ENCODE data around the gene GGA2.
"Not testable (repeated sequence)": the region's sequence is repeated elsewhere in the genome, so short reads cannot be mapped to it uniquely, and the experiment has no call there.

The GGA2 gene

DNA sequence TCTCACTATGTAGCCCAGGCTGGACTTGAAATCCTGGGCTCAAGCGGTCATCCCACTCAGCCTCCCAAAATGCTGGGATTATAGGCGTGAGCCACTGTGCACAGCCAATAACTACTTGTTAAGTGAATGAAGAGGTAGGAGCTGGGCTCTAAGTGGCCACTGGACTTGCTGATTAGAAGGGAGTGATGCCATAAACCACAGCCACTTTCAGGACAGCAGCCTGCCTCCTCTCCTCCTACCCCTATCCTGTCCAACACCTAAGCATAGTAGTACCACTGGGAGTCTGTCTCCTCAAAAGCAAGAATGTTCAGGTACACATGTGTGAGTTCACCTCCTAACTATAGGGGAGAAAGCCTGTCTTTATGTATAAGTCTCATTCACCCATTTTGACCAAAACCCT is 45.1 kb downstream of the GGA2 start:
- DNase-seq = no peak

DNA sequence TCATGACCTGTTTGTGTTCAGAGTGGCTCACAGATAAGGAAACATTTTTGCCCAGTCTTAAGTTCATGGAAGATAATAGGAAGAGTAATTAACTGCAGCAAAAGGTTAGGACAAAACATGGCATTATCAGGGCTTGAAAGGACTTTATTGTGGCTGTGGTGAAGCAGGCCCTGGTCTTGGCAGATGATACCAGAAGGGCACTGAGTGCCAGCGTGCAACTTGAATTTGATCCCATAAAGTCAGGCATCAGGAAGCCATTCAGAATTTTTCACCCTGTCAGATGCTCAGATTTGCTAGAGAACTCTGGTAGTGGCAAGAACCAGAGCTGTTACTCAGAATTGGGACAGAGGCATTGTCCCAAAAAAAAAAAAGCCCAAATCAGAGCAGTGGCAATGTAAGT is 46.1 kb downstream of the GGA2 start:
- DNase-seq = no peak

DNA sequence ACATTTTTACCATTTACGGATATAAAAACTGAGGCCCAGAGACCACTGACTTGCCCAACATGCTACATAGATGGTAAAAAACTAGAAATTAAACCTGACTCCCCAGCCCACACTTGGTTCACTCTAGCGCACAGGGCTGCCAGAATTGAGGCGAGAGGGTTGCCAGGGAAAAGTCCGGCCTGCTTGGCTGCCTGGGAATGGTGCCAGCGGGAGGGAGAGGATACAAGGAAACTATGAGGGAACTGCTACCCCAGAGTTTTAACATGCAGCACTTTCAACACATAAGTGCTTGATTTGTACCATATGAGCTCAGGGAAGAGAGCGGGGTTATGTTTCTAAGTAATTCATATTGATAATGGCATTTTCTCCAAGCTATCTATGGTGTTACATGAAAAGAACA is 47.3 kb downstream of the GGA2 start:
- DNase-seq = not testable (repeated sequence)

DNA sequence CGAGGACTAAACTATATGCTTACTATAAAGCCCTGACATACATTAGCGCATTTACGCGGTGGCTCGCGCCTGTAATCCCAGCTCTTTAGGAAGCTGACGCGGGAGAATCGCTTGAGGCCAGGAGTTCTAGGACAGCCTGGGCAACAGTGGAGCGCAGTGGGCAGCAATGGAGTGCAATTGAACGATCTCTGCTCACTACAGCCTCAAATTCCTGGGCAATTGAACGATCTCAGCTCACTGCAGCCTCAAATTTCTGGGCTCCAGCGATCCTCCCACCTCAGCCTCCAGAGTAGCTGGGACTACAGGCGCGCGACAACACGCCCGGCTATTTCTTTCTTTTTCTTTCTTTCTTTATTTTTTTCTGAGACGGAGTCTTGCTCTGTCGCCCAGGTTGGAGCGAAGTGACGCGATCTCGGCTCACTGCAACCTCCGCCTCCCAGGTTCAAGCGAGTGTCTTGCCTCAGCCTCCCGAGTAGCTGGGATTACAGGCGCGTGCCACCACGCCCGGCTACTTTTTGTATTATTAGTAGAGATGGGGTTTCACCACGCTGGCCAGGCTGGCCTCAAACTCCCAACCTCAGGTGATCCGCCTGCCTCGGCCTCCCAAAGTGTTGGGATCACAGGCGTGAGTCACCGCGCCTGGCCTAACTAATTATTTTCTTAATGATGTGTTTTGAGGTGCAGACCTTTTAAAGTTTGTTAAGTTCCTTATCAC is 56.8 kb downstream of the GGA2 start:
- no peak for DNase-seq

DNA sequence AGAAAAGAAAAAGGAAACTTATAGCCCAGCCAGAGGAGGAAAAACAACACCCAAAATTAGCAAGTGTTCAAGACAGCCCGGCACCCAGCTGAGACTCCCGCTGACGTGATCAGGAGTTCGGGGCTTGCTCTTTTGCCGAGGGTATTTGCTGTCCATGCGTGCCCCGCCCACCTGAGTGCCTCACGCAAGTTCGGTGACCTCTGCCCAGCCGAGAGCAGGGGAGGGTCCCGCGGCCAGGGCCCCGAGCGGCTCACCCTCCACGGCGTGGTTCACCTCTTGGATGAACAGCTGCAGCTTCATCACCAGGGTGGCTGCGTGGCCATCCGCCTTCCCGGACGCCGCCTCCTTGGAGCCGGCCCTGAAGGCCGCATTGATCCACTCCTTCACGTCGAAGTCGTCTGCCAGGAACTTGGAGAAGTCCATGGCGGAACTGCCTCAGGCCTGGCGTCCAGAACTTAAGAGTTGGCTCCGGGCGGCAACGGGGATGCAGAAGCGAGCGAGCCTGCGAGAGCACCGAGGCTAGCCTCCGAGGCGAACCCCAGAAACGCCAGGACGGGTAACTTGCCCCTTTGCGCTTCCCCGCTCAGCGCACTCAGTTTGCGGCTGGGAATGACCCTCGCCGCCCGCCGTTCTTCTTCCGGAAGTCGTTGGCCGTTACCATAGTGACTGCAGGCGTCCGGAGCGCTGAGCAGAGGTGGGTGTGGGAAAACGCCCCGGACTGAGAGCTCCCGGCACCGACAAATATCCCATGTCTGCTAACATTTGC is 57.5 kb downstream of the GGA2 start, which contains the start of gene COG7:
COG7 (minus strand) TSS at position 618 of the 766 bp plus-strand sequence; CDS start at position 423, 195 bp downstream.
- peak; percentile 78 to 83 for DNase-seq

DNA sequence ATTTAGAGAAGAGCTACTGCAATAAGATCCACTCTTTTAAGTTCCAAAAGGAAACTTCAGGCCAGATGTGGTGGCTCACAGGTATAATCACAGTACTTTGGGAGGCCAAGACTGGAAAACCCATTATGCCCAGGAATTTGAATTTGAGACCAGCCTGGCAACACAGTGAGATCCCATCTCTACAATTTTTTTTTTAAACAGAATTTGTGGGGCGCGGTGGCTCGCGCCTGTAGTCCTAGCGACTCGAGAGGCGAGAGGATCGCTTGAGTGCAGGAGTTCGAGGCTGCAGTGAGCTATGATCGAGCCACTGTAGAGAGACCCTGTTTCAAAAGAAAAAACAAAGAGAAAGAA is 58.1 kb downstream of the GGA2 start:
- DNase-seq = no peak

DNA sequence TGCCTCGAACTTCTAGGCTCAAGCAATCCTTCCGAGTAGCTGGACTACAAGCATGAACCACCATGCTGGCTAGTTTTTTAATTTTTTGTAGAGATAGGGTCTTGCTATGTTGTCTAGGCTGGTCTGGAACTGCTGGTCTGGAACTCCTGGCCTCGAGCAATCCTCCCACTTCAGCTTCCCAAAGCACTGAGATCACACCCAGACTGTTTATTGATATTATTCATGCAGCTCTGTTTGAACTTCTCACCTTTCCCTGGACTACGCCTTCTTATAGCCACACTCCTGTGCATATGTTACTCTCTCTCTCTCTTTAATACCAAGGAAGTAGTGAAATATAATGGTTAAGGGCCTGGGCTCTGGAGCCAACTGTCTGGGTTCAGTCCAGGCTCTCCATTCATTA is 61.9 kb downstream of the GGA2 start:
- no peak for DNase-seq

DNA sequence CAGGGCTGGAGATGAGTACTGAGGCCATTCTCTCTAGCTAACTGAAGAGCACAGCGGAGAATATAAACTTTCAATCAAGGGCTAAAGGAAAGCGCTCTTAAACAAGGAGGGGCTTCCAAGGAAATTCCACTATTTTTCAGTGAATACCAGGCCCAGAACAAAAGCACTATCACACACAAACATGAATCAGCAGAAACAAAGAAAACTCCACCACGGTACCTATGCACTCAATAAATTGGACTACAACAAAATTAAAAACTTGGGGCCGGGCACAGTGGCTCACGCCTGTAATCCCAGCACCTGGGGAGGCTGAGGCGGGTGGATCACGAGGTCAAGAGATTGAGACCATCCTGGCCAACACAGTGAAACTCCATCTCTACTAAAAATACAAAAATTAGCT is 72.8 kb downstream of the GGA2 start:
- not testable (repeated sequence) for DNase-seq

DNA sequence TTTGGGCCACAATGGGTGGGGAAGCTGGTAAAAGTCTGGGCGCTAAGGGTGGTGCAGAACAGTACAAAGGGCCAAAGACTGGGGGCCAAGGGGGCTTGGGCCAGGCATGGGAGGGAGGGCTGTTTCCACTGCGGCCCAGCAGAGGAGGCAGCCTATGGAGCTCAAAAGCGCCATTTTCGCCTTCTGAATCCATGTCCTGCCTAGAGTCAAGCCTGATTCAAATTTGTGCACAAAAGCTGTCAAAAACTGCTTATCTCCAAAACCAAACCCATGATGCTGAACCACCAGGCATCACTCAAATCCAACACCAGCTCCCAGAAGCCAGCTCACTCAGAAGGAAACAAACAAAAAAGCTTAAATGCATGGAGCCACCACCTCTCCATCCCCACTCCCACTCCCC is 73.3 kb downstream of the GGA2 start:
- DNase-seq = no peak

DNA sequence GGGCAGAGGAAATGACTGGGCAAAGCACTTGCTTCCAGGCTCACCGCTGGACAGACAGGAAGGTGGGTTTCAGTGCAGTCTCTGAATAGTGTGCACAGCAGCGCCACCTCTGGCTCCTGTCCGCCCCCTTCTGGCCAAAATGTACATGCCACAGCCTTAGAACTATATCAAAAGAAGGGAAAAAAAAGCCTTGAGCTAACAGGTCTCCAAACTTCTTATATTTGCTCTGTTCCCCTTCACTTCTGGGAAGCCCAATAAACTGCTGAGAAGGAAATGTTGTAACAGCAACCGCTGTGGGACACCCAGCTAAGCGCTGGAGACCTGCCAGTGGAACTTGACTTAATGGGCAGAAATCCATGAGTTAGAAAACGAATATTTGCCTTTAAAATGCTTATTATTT is 74.8 kb downstream of the GGA2 start:
- DNase-seq = peak; percentile 44 to 50

DNA sequence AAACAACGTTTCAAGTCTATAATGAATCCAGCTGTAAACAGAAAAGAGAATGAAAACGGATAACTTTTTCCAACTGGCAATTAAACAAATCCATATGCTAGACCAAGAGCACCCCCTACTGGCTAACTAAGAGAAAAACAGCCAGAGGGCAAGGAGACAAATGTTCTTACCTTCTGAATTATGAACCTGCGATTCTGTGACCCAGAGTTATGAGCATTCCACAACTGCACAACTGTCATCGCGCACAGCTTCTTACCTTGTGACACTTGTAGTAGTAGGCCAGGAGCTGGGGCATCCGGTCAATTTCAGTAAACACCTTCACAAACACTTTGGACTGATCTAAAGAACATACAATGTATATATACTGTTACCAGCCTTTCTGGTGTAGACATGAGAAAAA is 75.9 kb downstream of the GGA2 start:
- no peak for DNase-seq

DNA sequence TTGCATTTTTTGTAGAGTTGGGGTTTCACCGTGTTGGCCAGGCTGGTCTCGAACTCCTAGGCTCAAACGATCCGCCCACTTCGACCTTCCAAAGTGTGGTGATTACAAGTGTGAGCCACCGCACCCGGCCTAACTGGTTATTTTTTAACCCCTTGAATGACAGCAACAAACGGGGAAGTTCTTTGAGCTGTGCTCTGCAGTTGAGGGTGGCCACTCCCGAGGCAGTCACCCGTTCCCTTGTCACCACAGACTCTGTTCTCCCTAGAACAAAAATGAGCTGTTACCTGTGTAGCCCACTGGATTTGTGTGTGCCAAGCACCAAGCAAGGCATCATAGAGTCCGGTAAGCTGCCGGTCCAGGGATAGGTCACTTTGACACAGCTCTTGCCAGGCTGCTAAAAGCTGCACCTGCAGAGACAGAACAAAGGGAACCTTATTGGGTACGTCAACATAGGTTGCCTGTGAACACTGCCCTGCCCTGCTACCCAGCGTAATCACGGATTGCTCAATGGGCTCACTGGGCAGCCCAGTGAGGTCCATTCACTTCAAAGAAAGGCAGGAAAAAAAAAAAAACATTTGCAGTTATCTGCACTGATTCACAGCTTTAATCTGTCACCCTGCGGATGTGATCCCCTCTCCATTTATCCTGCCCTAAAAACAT is 76.9 kb downstream of the GGA2 start:
- no peak for DNase-seq

DNA sequence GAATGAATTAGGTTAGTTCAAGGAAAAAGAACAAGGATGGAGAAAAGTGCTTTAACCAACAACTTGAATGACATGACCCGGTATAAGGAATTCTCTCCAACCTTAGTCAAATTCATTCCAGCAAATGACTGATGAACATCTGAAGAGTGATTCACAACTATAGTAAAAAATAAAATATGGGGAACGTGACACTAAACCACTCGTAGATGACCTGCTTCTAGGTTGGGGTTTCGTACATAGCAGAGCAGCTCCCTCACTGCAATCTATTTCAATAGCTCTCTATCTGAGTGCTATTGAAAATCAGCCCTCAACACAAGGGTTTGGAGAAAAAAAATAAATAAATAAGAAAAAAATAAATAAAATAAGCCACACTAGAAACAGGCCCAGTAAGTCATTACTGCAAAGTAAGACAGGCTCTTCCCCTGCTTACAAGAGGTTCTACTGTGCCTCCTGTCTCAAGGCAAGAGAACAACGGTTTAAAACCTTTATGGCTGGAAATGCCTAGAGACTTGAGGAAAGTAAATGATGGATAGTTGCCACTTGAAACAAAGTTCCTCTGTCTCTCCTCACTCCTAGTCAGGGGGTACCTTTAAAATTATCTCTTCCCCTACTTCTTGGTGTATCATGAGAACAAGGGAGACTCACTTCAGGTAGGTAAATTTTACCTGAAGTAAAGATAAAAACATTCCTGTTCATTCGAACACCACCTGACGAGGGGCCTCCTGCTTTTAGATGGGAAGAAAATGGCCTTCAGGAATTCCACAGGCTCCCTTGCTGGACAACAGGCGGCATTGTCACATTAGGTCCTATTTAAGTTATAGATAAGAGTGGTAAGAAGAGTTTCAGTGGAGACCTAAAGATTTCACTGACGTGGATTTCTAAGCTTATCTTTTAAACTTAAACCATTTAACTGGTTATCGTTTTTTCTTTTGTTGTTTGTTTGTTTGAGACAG is 77.8 kb downstream of the GGA2 start:
- no peak for DNase-seq

DNA sequence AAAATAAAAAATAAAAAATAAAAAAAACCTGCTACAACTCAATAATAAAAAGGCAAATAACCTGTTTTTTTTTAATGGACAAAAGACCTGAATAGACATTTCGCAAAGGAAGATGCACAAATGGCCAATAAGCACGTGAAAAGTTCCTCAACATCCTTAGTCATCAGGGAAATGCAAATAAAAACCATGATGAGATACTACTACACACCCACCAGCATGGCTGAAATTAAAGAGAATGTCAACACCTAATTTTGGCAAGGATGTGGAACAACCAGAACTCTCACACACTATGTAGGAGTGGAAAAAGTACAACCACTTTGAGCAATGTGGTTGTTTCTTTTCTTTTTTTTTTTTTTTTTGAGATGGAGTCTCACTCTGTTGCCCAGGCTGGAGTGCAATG is 81.9 kb downstream of the GGA2 start:
- DNase-seq = no peak

DNA sequence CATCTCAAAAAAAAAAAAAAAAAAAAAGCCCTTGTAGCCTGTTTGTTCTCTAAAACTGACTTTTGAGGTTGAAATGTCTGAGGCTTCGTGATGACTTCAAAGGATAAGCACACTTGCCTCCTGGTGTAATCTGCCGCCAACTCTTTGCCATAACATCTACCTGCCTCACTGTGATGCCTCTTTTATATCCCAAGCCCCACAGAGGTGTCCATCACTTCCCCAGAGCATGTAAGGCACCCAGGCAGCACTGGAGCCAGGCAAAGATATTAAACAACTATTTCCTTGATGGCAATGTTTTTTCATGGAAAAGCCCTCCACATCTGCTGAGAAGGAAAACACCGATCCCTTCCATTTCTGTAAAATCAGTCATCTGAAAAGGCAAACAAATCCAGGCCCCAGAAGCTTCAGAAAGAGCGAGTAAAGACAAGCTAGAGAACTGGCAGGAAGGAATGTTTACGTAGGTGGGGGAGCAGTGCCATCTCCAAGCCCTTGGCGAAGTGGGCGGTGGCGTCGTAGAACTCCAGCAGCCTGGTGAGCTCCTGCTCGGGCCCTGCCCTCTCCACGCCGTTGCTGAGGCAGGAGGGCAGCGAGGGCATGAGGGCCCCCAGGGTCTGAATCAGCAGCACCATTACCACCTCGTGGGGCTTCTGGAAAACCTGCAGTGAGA is 85.9 kb downstream of the GGA2 start:
- no peak for DNase-seq

DNA sequence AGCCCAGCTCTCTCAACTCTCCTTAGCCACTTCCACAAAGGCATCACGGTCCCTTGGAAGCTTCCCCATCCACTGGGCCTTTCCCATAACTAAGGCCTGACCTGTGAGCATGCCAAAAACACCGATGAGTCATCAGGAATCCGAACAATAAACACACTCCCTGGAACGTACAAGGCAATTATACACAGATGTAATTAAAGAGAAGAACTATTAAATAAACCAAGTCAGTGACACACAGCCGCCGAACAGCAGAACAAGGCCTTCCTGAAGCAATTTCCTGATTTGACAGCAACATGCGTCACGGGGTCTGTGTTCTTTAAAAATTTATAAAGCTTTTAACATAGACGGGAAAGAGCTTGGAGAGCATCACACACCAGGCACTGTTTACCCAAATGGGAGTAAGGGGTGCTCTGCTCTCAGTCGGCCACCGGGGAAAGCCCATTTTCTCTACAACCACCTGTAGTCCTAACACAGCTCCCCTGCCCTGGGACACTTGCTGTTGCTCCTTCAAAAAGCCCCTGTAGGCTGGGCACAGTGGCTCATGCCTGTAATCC is 86.7 kb downstream of the GGA2 start:
- DNase-seq = no peak

DNA sequence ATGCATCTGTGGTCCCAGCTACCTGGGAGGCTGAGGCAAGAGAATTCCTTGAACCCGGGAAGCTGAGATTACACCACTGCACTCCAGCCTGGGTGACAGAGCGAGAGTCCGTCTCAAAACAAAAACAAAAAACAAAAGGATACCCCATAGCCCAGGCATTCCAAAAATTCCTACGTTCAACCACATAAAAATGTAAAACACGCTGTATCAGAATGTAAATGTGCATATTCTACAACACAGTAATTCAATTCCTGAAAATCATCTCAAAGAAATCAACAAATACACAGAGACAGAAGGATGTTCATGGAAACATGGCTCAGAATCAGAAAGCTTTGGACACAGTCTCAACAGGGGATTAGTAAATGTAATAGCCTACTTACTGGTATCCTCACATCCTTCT is 90.3 kb downstream of the GGA2 start:
- no peak for DNase-seq

DNA sequence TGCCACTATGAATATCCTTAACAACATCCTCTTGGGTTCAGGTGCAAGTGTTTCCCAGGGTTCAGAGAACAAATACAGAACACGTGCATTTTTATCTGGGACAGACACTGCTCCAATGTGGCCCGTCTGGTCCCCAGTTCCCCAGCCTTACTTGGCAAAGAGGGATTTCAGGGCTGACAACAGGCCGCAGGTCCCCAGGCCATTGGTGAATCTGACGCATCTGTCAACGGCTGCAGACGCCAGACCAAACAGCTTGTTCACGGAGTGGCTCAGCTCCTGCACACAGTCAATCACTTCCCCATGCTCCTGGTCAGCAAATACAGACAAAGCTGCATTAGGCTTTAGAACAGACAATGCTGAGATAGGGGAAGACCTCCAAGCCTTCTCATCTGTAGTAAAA is 93.5 kb downstream of the GGA2 start:
- DNase-seq = no peak

DNA sequence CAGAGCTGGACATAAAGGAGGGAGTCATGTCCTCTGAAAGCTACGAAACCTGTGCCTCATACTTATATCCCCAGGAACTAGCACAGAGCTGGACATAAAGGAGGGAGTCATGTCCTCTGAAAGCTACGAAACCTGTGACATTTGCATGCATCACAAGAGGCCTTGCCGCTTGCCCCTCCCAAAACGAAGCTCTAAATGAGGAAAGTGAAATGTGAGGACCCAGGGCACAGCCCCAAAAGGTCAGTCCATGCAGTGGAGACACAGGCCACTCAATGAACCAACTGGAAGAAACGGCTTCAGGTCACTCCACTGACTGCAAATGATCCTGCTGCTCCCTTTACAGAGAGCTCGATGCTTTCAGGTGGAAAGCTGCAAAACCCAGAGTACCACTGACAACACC is 95.6 kb downstream of the GGA2 start:
- DNase-seq = no peak
